Heart left ventricle (tissue), 13 donors: ENCODE results near the gene EDN3.

Source experiments
- CTCF ChIP-seq, 12 donors: fragments of 200-600 bp; sonication (generic) in 4 of 12; IDR thresholded peaks; one replicate each; pipeline versions ENCODE4 v1.5.0 to v1.8.0; 2018 to 2022; ENCODE audit warnings: antibody characterized with exemption in 12 of 12, mild to moderate bottlenecking in 5 of 12
- POLR2A ChIP-seq, 2 donors: fragments of 450-650 bp; IDR thresholded peaks; one replicate each; pipeline ENCODE4 v1.6.1; 2017; ENCODE audit warnings: antibody characterized with exemption in 2 of 2, mild to moderate bottlenecking in 2 of 2, moderate library complexity in 2 of 2
- donor health status: ischemic (EF 13 %, LVEDD 7.1; RV severe dilation, severe dysfunction).
- donor health status: DM: no; HTN: yes; CAD: no.
- donor health status: DM: no; HTN: no; CAD: no.
- donor health status: ischemic (EF 25% LVEDD 6.9; RV normal size, moderate dysfunction).
- donor health status: ischemic (EF 25% LVEDD 5.7; RV mildly dilated, moderate dysfunction).
- donor health status: ischemic (EF 35%, LVEDD 5.7; RV mildly dilated, moderate dysfunction).
- donor health status: nonischemic (EF 11% LVEDD 7.7; RV severe dilation, severe dysfunction).
- donor health status: DM: yes; HTN: yes; CAD: no.
- donor health status: PGD.
- donor health status: ischemic (EF 29% LVEDD 5.4; RV normal size, mild dysfunction).
- donor health status: nonischemic (EF 23%, LVEDD 6.1; RV moderate dilation, normal function).

GRCh38 chr20:59359906-59360725 is 59.7 kb downstream of the EDN3 start:
- no peak for TF ChIP-seq POLR2A (IDR thresholded peaks at IDR 0.05)
- no peak for TF ChIP-seq CTCF (IDR thresholded peaks at IDR 0.05)
